Esophagus (tissue), 2 donors: ENCODE data around the gene BCL2. TPM values are rescaled to one million over a fixed set of nuclear protein-coding genes. Genes with fewer than 3 reads are reported as not detected.

Source experiments
- H3K27ac ChIP-seq, 2 donors: one replicate each; pipeline ENCODE4 v1.5.1; 2013; ENCODE audit warnings: low read depth in 2 of 2, mild to moderate bottlenecking in 2 of 2, inconsistent platforms in 1 of 2, low read length in 1 of 2, moderate library complexity in 1 of 2
- H3K27me3 ChIP-seq, 2 donors: one replicate each; pipeline ENCODE4 v1.6.1; 2013; ENCODE audit warnings: low read length in 2 of 2, control low read depth in 1 of 2, mild to moderate bottlenecking in 1 of 2; ENCODE audit not compliant: insufficient read depth in 2 of 2, control insufficient read depth in 1 of 2
- H3K36me3 ChIP-seq, 2 donors: one replicate each; pipeline ENCODE4 v1.6.1; 2013; ENCODE audit warnings: low read length in 1 of 2; ENCODE audit not compliant: control insufficient read depth in 2 of 2, insufficient read depth in 2 of 2
- H3K4me1 ChIP-seq, 2 donors: one replicate each; pipeline ENCODE4 v1.6.1; 2013; ENCODE audit warnings: low read length in 1 of 2; ENCODE audit not compliant: control insufficient read depth in 2 of 2, insufficient read depth in 2 of 2
- H3K4me3 ChIP-seq, 2 donors: one replicate each; pipeline ENCODE4 v1.5.1; 2013; ENCODE audit warnings: low read length in 2 of 2, mild to moderate bottlenecking in 2 of 2, low read depth in 1 of 2, moderate library complexity in 1 of 2
- H3K9me3 ChIP-seq, 2 donors: one replicate each; pipeline ENCODE4 v1.6.1; 2013; ENCODE audit warnings: mild to moderate bottlenecking in 2 of 2, low read depth in 1 of 2, low read length in 1 of 2, moderate library complexity in 1 of 2; ENCODE audit not compliant: control insufficient read depth in 2 of 2, insufficient read depth in 1 of 2
- WGBS, 2 donors: extraction: QIAGEN DNeasy Blood & Tissue Kit; methylation state at CpG; one replicate each; pipeline ENCODE4 v1.1.7; 2013; 5-methylcytosine and 5-hydroxymethylcytosine counted together
- polyA plus RNA-seq, 2 donors: library from polyadenylated mRNA; stranded (reverse); fragments of 200-250 nt; gene quantifications; one replicate each; pipeline ENCODE4 v1.2.3, GENCODE V29; 2013
- donor health status: healthy with polysubstance abuse.
- donor health status: Bipolar disorder and iron deficiency.

Gene BCL2
- polyA plus RNA-seq, 2 donors: 1.3 to 1.9 TPM

- Histone ChIP-seq H3K9me3 (no peaks in the 10 kb centered on the region), H3K27ac (peak overlapping the region; percentile 60 to 75), H3K4me1 (no peaks in the 10 kb centered on the region), H3K36me3 (no peaks in the 10 kb centered on the region), H3K27me3 (no peaks in the 10 kb centered on the region), H3K4me3 (peak overlapping the region; percentile 63 to 76)
- WGBS, 2 donors: 4% methylated on average over 55 to 66 of the region's 66 CpGs
Measured at GRCh38 chr18:63317982-63318888, 1.3 kb downstream of the BCL2 start.

DNA sequence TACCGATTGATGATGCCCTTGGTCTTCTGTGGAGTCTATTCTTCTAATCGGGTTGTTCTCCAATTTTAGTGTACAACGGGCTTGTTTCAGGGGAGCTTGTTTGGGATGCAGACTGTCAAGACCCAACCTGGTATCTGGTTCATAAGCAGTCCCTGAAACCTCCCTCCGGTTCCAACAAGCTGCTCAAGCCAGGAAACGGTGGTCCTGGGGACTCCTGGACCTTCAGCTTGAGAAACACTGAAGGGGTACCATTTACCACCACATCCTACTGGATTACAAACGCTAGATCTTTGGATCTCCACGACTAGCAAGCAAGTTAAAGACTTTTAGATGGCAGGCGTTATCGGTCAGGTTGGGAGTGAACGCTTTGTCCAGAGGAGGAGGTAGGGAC is 2.0 kb downstream of the BCL2 start:
- H3K9me3 ChIP-seq: no peaks in the 10 kb centered on the region
- no peaks in the 10 kb centered on the region for H3K27me3 ChIP-seq
- no peaks in the 10 kb centered on the region for H3K4me1 ChIP-seq
- 52 to 62% methylated on average over 10 of the region's 10 CpGs for WGBS, 2 donors
- no peaks in the 10 kb centered on the region for H3K36me3 ChIP-seq
- peak overlapping the region; percentile 60 to 75 for H3K27ac ChIP-seq
- peak overlapping the region; percentile 63 to 76 for H3K4me3 ChIP-seq

GRCh38 chr18:63316612-63317555 is 2.7 kb downstream of the BCL2 start:
- no peaks in the 10 kb centered on the region for H3K4me1 ChIP-seq
- 65 to 73% methylated on average over 4 of the region's 4 CpGs for WGBS, 2 donors
- peak overlapping the region in 1 of 2 donors; percentile 76 for H3K4me3 ChIP-seq
- H3K9me3 ChIP-seq: no peaks in the 10 kb centered on the region
- no peaks in the 10 kb centered on the region for H3K27me3 ChIP-seq
- no peaks in the 10 kb centered on the region for H3K36me3 ChIP-seq
- peak overlapping the region in 1 of 2 donors; percentile 60 for H3K27ac ChIP-seq

- Histone ChIP-seq H3K36me3 (no peaks in the 10 kb centered on the region), H3K27me3 (no peaks in the 10 kb centered on the region), H3K4me1 (no peaks in the 10 kb centered on the region), H3K27ac (no peak overlapping the region), H3K9me3 (no peaks in the 10 kb centered on the region), H3K4me3 (no peak overlapping the region)
Measured at GRCh38 chr18:63315876-63316275, 3.7 kb downstream of the BCL2 start.

GRCh38 chr18:63315131-63315662 is 4.4 kb downstream of the BCL2 start:
- H3K4me3 ChIP-seq: peak overlapping the region in 1 of 2 donors; percentile 7
- no peak overlapping the region for H3K27ac ChIP-seq
- H3K27me3 ChIP-seq: no peaks in the 10 kb centered on the region
- no peaks in the 10 kb centered on the region for H3K4me1 ChIP-seq
- no peaks in the 10 kb centered on the region for H3K36me3 ChIP-seq
- no peaks in the 10 kb centered on the region for H3K9me3 ChIP-seq
- 53 to 59% methylated on average over 3 of the region's 3 CpGs for WGBS, 2 donors

GRCh38 chr18:63314062-63314790 is 5.3 kb downstream of the BCL2 start:
- Histone ChIP-seq H3K4me3 (no peak overlapping the region), H3K27ac (no peak overlapping the region), H3K36me3 (no peaks in the 10 kb centered on the region), H3K27me3 (no peaks in the 10 kb centered on the region), H3K9me3 (no peaks in the 10 kb centered on the region), H3K4me1 (peaks cover 0 to 2% of the 10 kb centered on the region in 2 donors)
- WGBS, 2 donors: 54 to 56% methylated on average over 4 of the region's 4 CpGs

DNA sequence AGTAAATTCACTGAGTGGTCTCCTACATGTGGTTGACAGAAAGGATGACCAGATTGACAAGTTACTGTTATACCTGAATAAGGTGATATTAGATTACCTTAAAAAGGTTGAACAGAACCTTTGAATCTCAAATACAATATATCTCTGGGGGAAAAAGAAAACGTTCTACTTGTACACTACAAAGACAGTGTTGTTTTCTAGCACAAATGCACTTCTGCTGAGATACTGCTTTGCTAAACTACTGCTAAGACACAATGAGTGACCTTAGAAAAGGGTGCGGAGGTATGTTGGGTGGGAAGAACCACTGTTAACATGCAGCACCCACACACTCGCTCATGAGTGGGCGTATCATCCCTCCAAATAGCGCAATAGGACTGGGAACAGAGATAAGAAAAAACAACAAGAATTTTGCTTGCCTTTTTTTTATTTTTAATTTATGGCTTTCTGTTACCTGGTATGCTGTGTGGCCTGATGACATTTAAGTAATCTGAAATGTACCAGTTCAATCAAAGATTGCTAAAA is 6.1 kb downstream of the BCL2 start:
- Histone ChIP-seq H3K27ac (no peak overlapping the region), H3K4me3 (no peak overlapping the region)
- 73 to 85% methylated on average over 5 of the region's 5 CpGs for WGBS, 2 donors

DNA sequence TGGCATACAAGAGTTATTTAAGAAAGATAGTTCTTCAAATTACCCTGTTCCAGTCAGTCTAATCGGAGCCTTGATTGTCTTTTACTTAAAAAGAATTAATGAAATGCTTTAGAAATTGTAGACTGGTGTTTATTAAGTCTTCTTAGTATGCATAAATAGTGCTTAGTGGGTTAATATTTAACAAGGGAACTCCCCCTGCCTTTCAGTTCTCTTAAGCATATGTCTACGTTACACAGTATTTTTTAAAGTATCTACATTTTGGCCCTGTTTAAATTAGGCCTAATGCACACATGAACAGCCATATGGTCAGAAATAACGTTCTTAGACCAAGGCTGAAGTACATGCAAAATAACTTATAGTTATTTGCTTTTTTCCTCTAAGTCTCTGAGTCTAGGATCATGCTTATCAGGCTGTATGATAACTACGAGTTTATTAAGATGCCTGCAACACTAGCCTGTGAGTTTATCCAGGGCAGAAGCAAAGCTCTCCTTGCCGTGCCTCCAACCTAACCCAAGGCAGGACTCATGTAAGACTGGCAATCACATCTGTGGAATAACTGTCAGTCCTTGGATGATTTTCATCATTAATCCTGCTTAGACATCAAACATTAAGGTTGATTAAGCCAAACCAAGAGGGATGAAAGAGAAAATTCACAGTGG is 6.7 kb downstream of the BCL2 start:
- H3K27ac ChIP-seq: no peak overlapping the region
- no peaks in the 10 kb centered on the region for H3K27me3 ChIP-seq
- no peaks in the 10 kb centered on the region for H3K36me3 ChIP-seq
- H3K4me3 ChIP-seq: no peak overlapping the region
- 63 to 72% methylated on average over 5 of the region's 5 CpGs for WGBS, 2 donors
- peaks cover 0 to 2% of the 10 kb centered on the region in 2 donors for H3K4me1 ChIP-seq
- H3K9me3 ChIP-seq: no peaks in the 10 kb centered on the region

More for the DNA sequence above, 6.1 kb downstream of the BCL2 start:
- Histone ChIP-seq H3K9me3 (no peaks in the 10 kb centered on the region), H3K4me1 (peaks cover 0 to 2% of the 10 kb centered on the region in 2 donors), H3K27me3 (no peaks in the 10 kb centered on the region), H3K36me3 (no peaks in the 10 kb centered on the region)
